GM12878 (cell line): ENCODE results near the gene ARHGAP9. TPM values are rescaled to one million over a fixed set of nuclear protein-coding genes. Genes with fewer than 3 reads are reported as not detected.

Experiments used
- ATAC-seq: fragments of 200-7000 bp; cut with Tn5 transposase; 3 replicates; pipeline ENCODE4 v1.9.1; 2020; ENCODE audit warnings: mild to moderate bottlenecking, moderate library complexity
- BruUV-seq: library from RNA; stranded (reverse); fragments of 400-500 nt; replicated peaks from 2 replicates; lab custom pipeline; 2021; lab: Mats Ljungman, UMichigan
- CTCF ChIA-PET: fragments of 300-600 bp; sonication (Branson Sonifier 250); formaldehyde crosslinking; extraction: SDS; loops from one replicate; lab custom pipeline; 2021; ENCODE audit warnings: inconsistent platforms; lab: Yijun Ruan, JAX
- POLR2A ChIA-PET: fragments of 350-600 bp; formaldehyde crosslinking; extraction: SDS; loops from one replicate; lab custom pipeline; 2021; ENCODE audit warnings: inconsistent platforms; lab: Charles Lee
- RAD21 ChIA-PET: fragments of 300-600 bp; sonication (Branson Sonifier 250); formaldehyde crosslinking; loops from one replicate; lab custom pipeline; 2023; ENCODE audit warnings: antibody characterized with exemption; ENCODE audit not compliant: unreplicated experiment; lab: Charles Lee
- SMC1A ChIA-PET: fragments of 300-600 bp; sonication (Branson Sonifier 250); formaldehyde crosslinking; loops from one replicate; lab custom pipeline; 2023; ENCODE audit not compliant: unreplicated experiment, uncharacterized antibody; lab: Charles Lee
- DNase-seq: peaks from one replicate; pipeline ENCODE4 v3.0.0-alpha.2; 2011; ENCODE audit warnings: low read depth, low spot score
- FAIRE-seq: peaks from 3 replicates; lab custom pipeline; 2011; peaks lifted over from hg19 to GRCh38; lab: Jason Lieb, UNC
- H2AFZ ChIP-seq: 2 replicates; pipeline ENCODE4 v1.6.0; 2011; ENCODE audit warnings: low read depth, low read length, control low read depth; ENCODE audit not compliant: control insufficient read depth
- H3K27ac ChIP-seq: 2 replicates; pipeline ENCODE4 v1.5.1; 2011; ENCODE audit warnings: control low read depth; ENCODE audit not compliant: control insufficient read depth, insufficient read depth
- H3K27me3 ChIP-seq, 2 experiments: replicated peaks in 1 of 2; 2 replicates each; pipeline versions ENCODE4 v1.6.0 to v1.6.1; 2011; ENCODE audit warnings: low read length in 1 of 2; ENCODE audit not compliant: control insufficient read depth in 2 of 2, insufficient read depth in 2 of 2
- H3K36me3 ChIP-seq, 2 experiments: 2 replicates each; pipeline ENCODE4 v1.5.1; 2011; ENCODE audit warnings: low read length in 1 of 2; ENCODE audit not compliant: control insufficient read depth in 2 of 2, insufficient read depth in 2 of 2
- H3K4me1 ChIP-seq: 2 replicates; pipeline ENCODE4 v1.6.1; 2011; ENCODE audit warnings: mild to moderate bottlenecking, low read length, moderate library complexity, mixed read lengths; ENCODE audit not compliant: control insufficient read depth, insufficient read depth
- H3K4me2 ChIP-seq: 2 replicates; pipeline ENCODE4 v1.6.0; 2011; ENCODE audit warnings: control low read depth; ENCODE audit not compliant: control insufficient read depth, insufficient read depth
- H3K4me3 ChIP-seq: fragments of 200-600 bp; sonication (generic); 2 replicates; pipeline ENCODE4 v1.5.1; 2016
- H3K79me2 ChIP-seq: 2 replicates; pipeline ENCODE4 v1.6.0; 2011; ENCODE audit warnings: low read length; ENCODE audit not compliant: control insufficient read depth, insufficient read depth
- H3K9ac ChIP-seq: 2 replicates; pipeline ENCODE4 v1.8.0; 2011; ENCODE audit warnings: low read length, control low read depth, mixed read lengths; ENCODE audit not compliant: control insufficient read depth, insufficient read depth
- H3K9me3 ChIP-seq: replicated peaks from 3 replicates; pipeline ENCODE4 v1.5.1; 2011; ENCODE audit warnings: mild to moderate bottlenecking, low read length; ENCODE audit not compliant: control insufficient read depth, insufficient read depth
- H4K20me1 ChIP-seq: 2 replicates; pipeline ENCODE4 v1.6.0; 2011; ENCODE audit not compliant: control insufficient read depth, insufficient read depth
- ASH2L ChIP-seq: fragments of 300-600, 200-600 bp; sonication (generic); IDR thresholded peaks from 2 replicates; pipeline ENCODE4 v1.6.1; 2017; ENCODE audit warnings: low read depth, mild to moderate bottlenecking, borderline replicate concordance
- BHLHE40 ChIP-seq, 2 experiments: fragments of 450-650 bp in 1 of 2; IDR thresholded peaks; 2 replicates each; pipeline ENCODE4 v1.6.1; 2011 to 2017; ENCODE audit warnings: low read depth in 2 of 2, borderline replicate concordance in 1 of 2, improper control_type of control experiment in 1 of 2, low read length in 1 of 2, mild to moderate bottlenecking in 1 of 2
- CREB1 ChIP-seq: IDR thresholded peaks from 2 replicates; pipeline ENCODE4 v1.6.1; 2012; ENCODE audit warnings: low read depth, mild to moderate bottlenecking, inconsistent platforms
- HDAC2 ChIP-seq: fragments of 200-600 bp; sonication (generic); IDR thresholded peaks from 2 replicates; pipeline ENCODE4 v1.6.1; 2017
- MAX ChIP-seq: IDR thresholded peaks from 2 replicates; pipeline ENCODE4 v1.6.1; 2012; ENCODE audit warnings: low read depth, low read length, improper control_type of control experiment
- NR2F1 ChIP-seq: fragments of 450-650 bp; conservative IDR thresholded peaks from 2 replicates; pipeline ENCODE4 v1.6.1; 2017; ENCODE audit warnings: mild to moderate bottlenecking
- POLR2A ChIP-seq: IDR thresholded peaks from 2 replicates; pipeline ENCODE4 v1.6.1; 2011; ENCODE audit warnings: low read depth, mild to moderate bottlenecking, low read length
- POLR2AphosphoS5 ChIP-seq: IDR thresholded peaks from 2 replicates; pipeline ENCODE4 v1.6.1; 2011; ENCODE audit warnings: mild to moderate bottlenecking, low read length, inconsistent platforms
- SIN3A ChIP-seq: IDR thresholded peaks from 2 replicates; pipeline ENCODE4 v1.6.1; 2012; ENCODE audit warnings: low read depth, low read length, improper control_type of control experiment
- WGBS: methylation state at CpG from one replicate; pipeline ENCODE4 v1.1.6; 2016; ENCODE audit warnings: low lambda C conversion rate; ENCODE audit not compliant: insufficient replicate concordance, insufficient coverage; ENCODE audit errors: missing lambda C conversion rate; 5-methylcytosine and 5-hydroxymethylcytosine counted together
- in situ Hi-C: fragments of 300-500 bp; cut with MboI; formaldehyde crosslinking; loops from 9 replicates; pipeline ENCODE4 v1.14.3; 2018; ENCODE audit warnings: mixed read lengths
- intact Hi-C: fragments of 100-400 bp; cut with micrococcal nuclease; formaldehyde crosslinking; loops from one replicate; pipeline ENCODE4 v1.14.2; 2022; ENCODE audit not compliant: unreplicated experiment
- polyA plus RNA-seq, 11 experiments: library from polyadenylated mRNA; depleted of rRNA in 4 of 11; unstranded in 6 of 11; stranded (reverse) in 5 of 11; fragments of >200 nt; fragmentation: Nextera tagmentation in 4 of 11; fragmentation: Illumina TruSeq in 1 of 11; extraction: Ambion mirVana in 4 of 11; extraction: Trizol in 1 of 11; gene quantifications; 1 replicate in 1 of 11; 2 replicates in 10 of 11; pipeline versions ENCODE4 v1.2.1 to v1.2.3, GENCODE V29; 2011 to 2016; ENCODE audit warnings: inconsistent platforms in 2 of 11, missing spikeins in 2 of 11, low read depth in 1 of 11
- total RNA-seq, 4 experiments: library from RNA; depleted of rRNA in 3 of 4; stranded (reverse); fragments of >200 nt in 3 of 4; fragmentation: Illumina TruSeq in 1 of 4; extraction: Trizol in 1 of 4; gene quantifications; 2 replicates each; pipeline versions ENCODE4 v1.2.1 to v1.2.3, GENCODE V29; 2013 to 2021
- TF ChIP-seq, protein P1 (sequence below): fragments of 450-650 bp; IDR thresholded peaks from 2 replicates; pipeline ENCODE4 v1.6.1; 2018; ENCODE audit warnings: mild to moderate bottlenecking, low read depth, moderate library complexity; ENCODE audit not compliant: partially characterized antibody
- TF ChIP-seq, protein P2 (sequence below): fragments of 450-650 bp; IDR thresholded peaks from 2 replicates; pipeline ENCODE4 v1.6.1; 2017; ENCODE audit warnings: low read depth, mild to moderate bottlenecking, moderate library complexity
- TF ChIP-seq, protein P3 (sequence below): fragments of 450-650 bp; formaldehyde crosslinking; IDR thresholded peaks from 2 replicates; pipeline ENCODE4 v1.4.0; 2022; ENCODE audit warnings: mild to moderate bottlenecking, moderate library complexity

Gene ARHGAP9
- total and polyA plus RNA-seq, 10 of the 15 experiments (the other 5 are each of a cell fraction or from before 2014, with no cell fraction given): 19.5 to 102 (median 76.8) TPM

- H4K20me1 ChIP-seq: no peaks in the 10 kb centered on the region
- H3K4me2 ChIP-seq: peak overlapping the region; percentile 96
- H3K79me2 ChIP-seq: peaks cover 45% of the 10 kb centered on the region
- H3K9me3 ChIP-seq: no peaks in the 10 kb centered on the region
- peak overlapping the region; percentile 99 for H3K4me3 ChIP-seq
- TSS peak; percentile 50 for BruUV-seq
- DNase-seq (no peak), FAIRE-seq (no peak), ATAC-seq (no peak)
- under 1% methylated on average over 10 of the region's 38 CpGs for WGBS
- H3K36me3 ChIP-seq: peaks cover 10 to 13% of the 10 kb centered on the region in 2 experiments; a peak in 3 of 4 replicates
- peak overlapping the region; percentile 28 for H2AFZ ChIP-seq
- no peaks in the 10 kb centered on the region for H3K27me3 ChIP-seq
- in situ Hi-C loops (no loop called here), intact Hi-C loops (loop anchor here (2.0 to 5.0 kb wide), 3 partner anchors 24 to 61 kb away; partner anchors contain the start of genes ARHGAP9 and DCTN2)
- peak overlapping the region; percentile 99 for H3K27ac ChIP-seq
- H3K4me1 ChIP-seq: peaks cover 29% of the 10 kb centered on the region
- ChIA-PET CTCF (interaction anchor here (0.6 to 2.6 kb wide), 8 partner anchors 8 to 766 kb away, joined by 3 to 16 read pairs (median 4); partner anchors contain the start of gene GLI1), RAD21 (interaction anchor here (0.7 to 2.1 kb wide), 7 partner anchors 10 to 64 kb away, joined by 3 to 11 read pairs (median 3); partner anchors contain the start of genes DCTN2 and GLI1), POLR2A (interaction anchor here (2.2 kb wide), 2 partner anchors 23 to 46 kb away, joined by 9 to 11 read pairs; no protein-coding TSS in a partner anchor), SMC1A (interaction anchor here (0.7 to 1.9 kb wide), 5 partner anchors 10 to 110 kb away, joined by 3 to 9 read pairs (median 4); partner anchors contain the start of gene INHBE)
- H3K9ac ChIP-seq: peak overlapping the region; percentile 86
- peak; percentile 8; the same call in 1 of the 2 replicates for TF ChIP-seq CREB1
- peak; percentile 28; the same call in 1 of the 2 replicates for TF ChIP-seq POLR2AphosphoS5
- TF ChIP-seq, protein P1, sequence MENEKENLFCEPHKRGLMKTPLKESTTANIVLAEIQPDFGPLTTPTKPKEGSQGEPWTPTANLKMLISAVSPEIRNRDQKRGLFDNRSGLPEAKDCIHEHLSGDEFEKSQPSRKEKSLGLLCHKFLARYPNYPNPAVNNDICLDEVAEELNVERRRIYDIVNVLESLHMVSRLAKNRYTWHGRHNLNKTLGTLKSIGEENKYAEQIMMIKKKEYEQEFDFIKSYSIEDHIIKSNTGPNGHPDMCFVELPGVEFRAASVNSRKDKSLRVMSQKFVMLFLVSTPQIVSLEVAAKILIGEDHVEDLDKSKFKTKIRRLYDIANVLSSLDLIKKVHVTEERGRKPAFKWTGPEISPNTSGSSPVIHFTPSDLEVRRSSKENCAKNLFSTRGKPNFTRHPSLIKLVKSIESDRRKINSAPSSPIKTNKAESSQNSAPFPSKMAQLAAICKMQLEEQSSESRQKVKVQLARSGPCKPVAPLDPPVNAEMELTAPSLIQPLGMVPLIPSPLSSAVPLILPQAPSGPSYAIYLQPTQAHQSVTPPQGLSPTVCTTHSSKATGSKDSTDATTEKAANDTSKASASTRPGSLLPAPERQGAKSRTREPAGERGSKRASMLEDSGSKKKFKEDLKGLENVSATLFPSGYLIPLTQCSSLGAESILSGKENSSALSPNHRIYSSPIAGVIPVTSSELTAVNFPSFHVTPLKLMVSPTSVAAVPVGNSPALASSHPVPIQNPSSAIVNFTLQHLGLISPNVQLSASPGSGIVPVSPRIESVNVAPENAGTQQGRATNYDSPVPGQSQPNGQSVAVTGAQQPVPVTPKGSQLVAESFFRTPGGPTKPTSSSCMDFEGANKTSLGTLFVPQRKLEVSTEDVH: peak; percentile 26
- TF ChIP-seq, protein P2, sequence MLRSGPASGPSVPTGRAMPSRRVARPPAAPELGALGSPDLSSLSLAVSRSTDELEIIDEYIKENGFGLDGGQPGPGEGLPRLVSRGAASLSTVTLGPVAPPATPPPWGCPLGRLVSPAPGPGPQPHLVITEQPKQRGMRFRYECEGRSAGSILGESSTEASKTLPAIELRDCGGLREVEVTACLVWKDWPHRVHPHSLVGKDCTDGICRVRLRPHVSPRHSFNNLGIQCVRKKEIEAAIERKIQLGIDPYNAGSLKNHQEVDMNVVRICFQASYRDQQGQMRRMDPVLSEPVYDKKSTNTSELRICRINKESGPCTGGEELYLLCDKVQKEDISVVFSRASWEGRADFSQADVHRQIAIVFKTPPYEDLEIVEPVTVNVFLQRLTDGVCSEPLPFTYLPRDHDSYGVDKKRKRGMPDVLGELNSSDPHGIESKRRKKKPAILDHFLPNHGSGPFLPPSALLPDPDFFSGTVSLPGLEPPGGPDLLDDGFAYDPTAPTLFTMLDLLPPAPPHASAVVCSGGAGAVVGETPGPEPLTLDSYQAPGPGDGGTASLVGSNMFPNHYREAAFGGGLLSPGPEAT: 0 out of 2 replicates have a peak, but pooled peaks have one; percentile 31
- no peak for TF ChIP-seq ASH2L
- TF ChIP-seq, protein P3, sequence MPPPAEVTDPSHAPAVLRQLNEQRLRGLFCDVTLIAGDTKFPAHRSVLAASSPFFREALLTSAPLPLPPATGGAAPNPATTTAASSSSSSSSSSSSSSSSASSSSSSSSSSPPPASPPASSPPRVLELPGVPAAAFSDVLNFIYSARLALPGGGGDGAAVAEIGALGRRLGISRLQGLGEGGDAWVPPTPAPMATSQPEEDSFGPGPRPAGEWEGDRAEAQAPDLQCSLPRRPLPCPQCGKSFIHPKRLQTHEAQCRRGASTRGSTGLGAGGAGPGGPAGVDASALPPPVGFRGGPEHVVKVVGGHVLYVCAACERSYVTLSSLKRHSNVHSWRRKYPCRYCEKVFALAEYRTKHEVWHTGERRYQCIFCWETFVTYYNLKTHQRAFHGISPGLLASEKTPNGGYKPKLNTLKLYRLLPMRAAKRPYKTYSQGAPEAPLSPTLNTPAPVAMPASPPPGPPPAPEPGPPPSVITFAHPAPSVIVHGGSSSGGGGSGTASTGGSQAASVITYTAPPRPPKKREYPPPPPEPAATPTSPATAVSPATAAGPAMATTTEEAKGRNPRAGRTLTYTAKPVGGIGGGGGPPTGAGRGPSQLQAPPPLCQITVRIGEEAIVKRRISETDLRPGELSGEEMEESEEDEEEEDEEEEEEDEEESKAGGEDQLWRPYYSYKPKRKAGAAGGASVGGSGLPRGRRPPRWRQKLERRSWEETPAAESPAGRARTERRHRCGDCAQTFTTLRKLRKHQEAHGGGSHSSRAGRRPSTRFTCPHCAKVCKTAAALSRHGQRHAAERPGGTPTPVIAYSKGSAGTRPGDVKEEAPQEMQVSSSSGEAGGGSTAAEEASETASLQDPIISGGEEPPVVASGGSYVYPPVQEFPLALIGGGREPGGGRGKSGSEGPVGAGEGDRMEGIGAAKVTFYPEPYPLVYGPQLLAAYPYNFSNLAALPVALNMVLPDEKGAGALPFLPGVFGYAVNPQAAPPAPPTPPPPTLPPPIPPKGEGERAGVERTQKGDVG: no peak
- no peak for TF ChIP-seq HDAC2
- peak; percentile 66; the same call in 1 of the 2 replicates for TF ChIP-seq POLR2A
- 0 out of 4 replicates have a peak, but pooled peaks of 1 of the 2 experiments have one; percentile 6 for TF ChIP-seq BHLHE40 (IDR thresholded peaks at IDR 0.05; ENCODE audit: borderline replicate concordance in 1 of 2, low read depth in 2 of 2, low read length in 1 of 2)
- 0 out of 2 replicates have a peak, but pooled peaks have one; percentile 44 for TF ChIP-seq SIN3A
- TF ChIP-seq NR2F1: peak; percentile 22; the same call in 1 of the 2 replicates
- TF ChIP-seq MAX: 0 out of 2 replicates have a peak, but pooled peaks have one; percentile 1
These were observed 43.4 kb upstream of the ARHGAP9 start for GRCh38 chr12:57522887-57523705.
